GM12878 (cell line): ENCODE results near the gene RASL12. TPM values are rescaled to one million over a fixed set of nuclear protein-coding genes. Genes with fewer than 3 reads are reported as not detected.

Experiments
- ATAC-seq: fragments of 200-7000 bp; cut with Tn5 transposase; 3 replicates; pipeline ENCODE4 v1.9.1; 2020; ENCODE audit warnings: mild to moderate bottlenecking, moderate library complexity
- BruUV-seq: library from RNA; stranded (reverse); fragments of 400-500 nt; replicated peaks from 2 replicates; lab custom pipeline; 2021; lab: Mats Ljungman, UMichigan
- CTCF ChIA-PET: fragments of 300-600 bp; sonication (Branson Sonifier 250); formaldehyde crosslinking; extraction: SDS; loops from one replicate; lab custom pipeline; 2021; ENCODE audit warnings: inconsistent platforms; lab: Yijun Ruan, JAX
- POLR2A ChIA-PET: fragments of 350-600 bp; formaldehyde crosslinking; extraction: SDS; loops from one replicate; lab custom pipeline; 2021; ENCODE audit warnings: inconsistent platforms; lab: Charles Lee
- RAD21 ChIA-PET: fragments of 300-600 bp; sonication (Branson Sonifier 250); formaldehyde crosslinking; loops from one replicate; lab custom pipeline; 2023; ENCODE audit warnings: antibody characterized with exemption; ENCODE audit not compliant: unreplicated experiment; lab: Charles Lee
- SMC1A ChIA-PET: fragments of 300-600 bp; sonication (Branson Sonifier 250); formaldehyde crosslinking; loops from one replicate; lab custom pipeline; 2023; ENCODE audit not compliant: unreplicated experiment, uncharacterized antibody; lab: Charles Lee
- DNase-seq: peaks from one replicate; pipeline ENCODE4 v3.0.0-alpha.2; 2011; ENCODE audit warnings: low read depth, low spot score
- FAIRE-seq: peaks from 3 replicates; lab custom pipeline; 2011; peaks lifted over from hg19 to GRCh38; lab: Jason Lieb, UNC
- H2AFZ ChIP-seq: 2 replicates; pipeline ENCODE4 v1.6.0; 2011; ENCODE audit warnings: low read depth, low read length, control low read depth; ENCODE audit not compliant: control insufficient read depth
- H3K27ac ChIP-seq: 2 replicates; pipeline ENCODE4 v1.5.1; 2011; ENCODE audit warnings: control low read depth; ENCODE audit not compliant: control insufficient read depth, insufficient read depth
- H3K27me3 ChIP-seq, 2 experiments: replicated peaks in 1 of 2; 2 replicates each; pipeline versions ENCODE4 v1.6.0 to v1.6.1; 2011; ENCODE audit warnings: low read length in 1 of 2; ENCODE audit not compliant: control insufficient read depth in 2 of 2, insufficient read depth in 2 of 2
- H3K36me3 ChIP-seq, 2 experiments: 2 replicates each; pipeline ENCODE4 v1.5.1; 2011; ENCODE audit warnings: low read length in 1 of 2; ENCODE audit not compliant: control insufficient read depth in 2 of 2, insufficient read depth in 2 of 2
- H3K4me1 ChIP-seq: 2 replicates; pipeline ENCODE4 v1.6.1; 2011; ENCODE audit warnings: mild to moderate bottlenecking, low read length, moderate library complexity, mixed read lengths; ENCODE audit not compliant: control insufficient read depth, insufficient read depth
- H3K4me2 ChIP-seq: 2 replicates; pipeline ENCODE4 v1.6.0; 2011; ENCODE audit warnings: control low read depth; ENCODE audit not compliant: control insufficient read depth, insufficient read depth
- H3K4me3 ChIP-seq: fragments of 200-600 bp; sonication (generic); 2 replicates; pipeline ENCODE4 v1.5.1; 2016
- H3K79me2 ChIP-seq: 2 replicates; pipeline ENCODE4 v1.6.0; 2011; ENCODE audit warnings: low read length; ENCODE audit not compliant: control insufficient read depth, insufficient read depth
- H3K9ac ChIP-seq: 2 replicates; pipeline ENCODE4 v1.8.0; 2011; ENCODE audit warnings: low read length, control low read depth, mixed read lengths; ENCODE audit not compliant: control insufficient read depth, insufficient read depth
- H3K9me3 ChIP-seq: replicated peaks from 3 replicates; pipeline ENCODE4 v1.5.1; 2011; ENCODE audit warnings: mild to moderate bottlenecking, low read length; ENCODE audit not compliant: control insufficient read depth, insufficient read depth
- H4K20me1 ChIP-seq: 2 replicates; pipeline ENCODE4 v1.6.0; 2011; ENCODE audit not compliant: control insufficient read depth, insufficient read depth
- CHD1 ChIP-seq: IDR thresholded peaks from 2 replicates; pipeline ENCODE4 v1.6.1; 2012; ENCODE audit warnings: low read depth, low read length, improper control_type of control experiment
- FOXK2 ChIP-seq: fragments of 450-650 bp; IDR thresholded peaks from 2 replicates; pipeline ENCODE4 v1.6.1; 2017; ENCODE audit warnings: mild to moderate bottlenecking, moderate library complexity
- MXI1 ChIP-seq: fragments of 150-350 bp; IDR thresholded peaks from 2 replicates; pipeline ENCODE4 v1.6.1; 2011; ENCODE audit warnings: low read depth, mild to moderate bottlenecking, inconsistent platforms, low read length, improper control_type of control experiment
- NKRF ChIP-seq: fragments of 450-650 bp; conservative IDR thresholded peaks from 2 replicates; pipeline ENCODE4 v1.6.1; 2017; ENCODE audit warnings: mild to moderate bottlenecking, moderate library complexity
- RAD21 ChIP-seq: IDR thresholded peaks from 2 replicates; pipeline ENCODE4 v1.6.1; 2011; ENCODE audit warnings: mild to moderate bottlenecking, low read depth, low read length, moderate library complexity; ENCODE audit not compliant: insufficient read depth
- SREBF1 ChIP-seq: IDR thresholded peaks from 2 replicates; pipeline ENCODE4 v1.6.1; 2012; ENCODE audit warnings: mild to moderate bottlenecking, low read length
- TCF12 ChIP-seq: IDR thresholded peaks from 2 replicates; pipeline ENCODE4 v1.6.1; 2011; ENCODE audit warnings: low read depth, mild to moderate bottlenecking, low read length
- WGBS: methylation state at CpG from one replicate; pipeline ENCODE4 v1.1.6; 2016; ENCODE audit warnings: low lambda C conversion rate; ENCODE audit not compliant: insufficient replicate concordance, insufficient coverage; ENCODE audit errors: missing lambda C conversion rate; 5-methylcytosine and 5-hydroxymethylcytosine counted together
- in situ Hi-C: fragments of 300-500 bp; cut with MboI; formaldehyde crosslinking; loops from 9 replicates; pipeline ENCODE4 v1.14.3; 2018; ENCODE audit warnings: mixed read lengths
- intact Hi-C: fragments of 100-400 bp; cut with micrococcal nuclease; formaldehyde crosslinking; loops from one replicate; pipeline ENCODE4 v1.14.2; 2022; ENCODE audit not compliant: unreplicated experiment
- polyA plus RNA-seq, 11 experiments: library from polyadenylated mRNA; depleted of rRNA in 4 of 11; unstranded in 6 of 11; stranded (reverse) in 5 of 11; fragments of >200 nt; fragmentation: Nextera tagmentation in 4 of 11; fragmentation: Illumina TruSeq in 1 of 11; extraction: Ambion mirVana in 4 of 11; extraction: Trizol in 1 of 11; gene quantifications; 1 replicate in 1 of 11; 2 replicates in 10 of 11; pipeline versions ENCODE4 v1.2.1 to v1.2.3, GENCODE V29; 2011 to 2016; ENCODE audit warnings: inconsistent platforms in 2 of 11, missing spikeins in 2 of 11, low read depth in 1 of 11
- total RNA-seq, 4 experiments: library from RNA; depleted of rRNA in 3 of 4; stranded (reverse); fragments of >200 nt in 3 of 4; fragmentation: Illumina TruSeq in 1 of 4; extraction: Trizol in 1 of 4; gene quantifications; 2 replicates each; pipeline versions ENCODE4 v1.2.1 to v1.2.3, GENCODE V29; 2013 to 2021
- TF ChIP-seq, protein P1 (sequence below): IDR thresholded peaks from 2 replicates; pipeline ENCODE4 v1.6.1; 2012; ENCODE audit warnings: low read depth, low read length, improper control_type of control experiment

The RASL12 gene
- total and polyA plus RNA-seq, 10 of the 15 experiments (the other 5 are each of a cell fraction or from before 2014, with no cell fraction given), result 0.06 to 0.10 TPM; not detected in 8

DNA sequence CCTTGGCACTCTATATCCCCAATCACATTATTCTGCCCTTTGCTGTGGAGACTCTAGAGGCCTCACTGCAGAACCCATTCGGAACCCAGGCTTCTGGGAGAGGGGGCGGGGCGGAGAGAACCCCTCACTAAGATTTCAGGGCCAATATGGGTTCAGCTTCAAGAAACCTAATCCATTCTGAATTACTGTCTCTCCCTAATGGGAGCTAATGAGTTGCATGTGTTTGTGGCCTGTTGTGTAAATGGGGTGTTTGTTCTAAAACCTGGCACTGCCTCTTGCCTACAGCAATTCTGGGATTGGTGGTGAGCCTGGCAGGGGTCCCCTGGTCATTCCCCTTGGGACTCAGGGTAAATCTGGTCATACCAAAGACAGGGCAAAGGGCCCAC lies 605 bp upstream of the RASL12 start:
- intact Hi-C loops, result no loop called here
- DNase-seq, result no peak
- Histone ChIP-seq H3K9me3 (no peaks in the 10 kb centered on the region), H3K4me1 (no peaks in the 10 kb centered on the region), H3K27ac (no peak overlapping the region), H2AFZ (no peak overlapping the region), H3K27me3 (peaks cover 0 to 2% of the 10 kb centered on the region in 2 experiments), H4K20me1 (no peaks in the 10 kb centered on the region), H3K4me3 (no peak overlapping the region), H3K79me2 (no peaks in the 10 kb centered on the region), H3K4me2 (no peak overlapping the region), H3K9ac (no peak overlapping the region), H3K36me3 (no peaks in the 10 kb centered on the region)
- no TSS peak for BruUV-seq
- no peak for FAIRE-seq
- CTCF ChIA-PET, result interaction anchor here (1.2 to 1.4 kb wide), 2 partner anchors 14 to 33 kb away, joined by 3 to 5 read pairs; no protein-coding TSS in a partner anchor
- RAD21 ChIA-PET, result no interaction called here
- TF ChIP-seq, protein P1, sequence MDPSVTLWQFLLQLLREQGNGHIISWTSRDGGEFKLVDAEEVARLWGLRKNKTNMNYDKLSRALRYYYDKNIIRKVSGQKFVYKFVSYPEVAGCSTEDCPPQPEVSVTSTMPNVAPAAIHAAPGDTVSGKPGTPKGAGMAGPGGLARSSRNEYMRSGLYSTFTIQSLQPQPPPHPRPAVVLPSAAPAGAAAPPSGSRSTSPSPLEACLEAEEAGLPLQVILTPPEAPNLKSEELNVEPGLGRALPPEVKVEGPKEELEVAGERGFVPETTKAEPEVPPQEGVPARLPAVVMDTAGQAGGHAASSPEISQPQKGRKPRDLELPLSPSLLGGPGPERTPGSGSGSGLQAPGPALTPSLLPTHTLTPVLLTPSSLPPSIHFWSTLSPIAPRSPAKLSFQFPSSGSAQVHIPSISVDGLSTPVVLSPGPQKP, result no peak
- TF ChIP-seq FOXK2, result no peak
- no peak for TF ChIP-seq MXI1
- no peak for TF ChIP-seq NKRF
- TF ChIP-seq TCF12, result no peak
- TF ChIP-seq CHD1, result no peak
- TF ChIP-seq RAD21, result no peak
- TF ChIP-seq SREBF1, result no peak
- in situ Hi-C loops, result no loop called here
- no peak for ATAC-seq
- POLR2A ChIA-PET, result no interaction called here
- SMC1A ChIA-PET, result no interaction called here
- WGBS, result 69% methylated on average over 3 of the region's 3 CpGs
